Measurements from ENCODE around the gene GNB2.
"Not testable (repeated sequence)": the region's sequence is repeated elsewhere in the genome, so short reads cannot be mapped to it uniquely, and the experiment has no call there.

DNA sequence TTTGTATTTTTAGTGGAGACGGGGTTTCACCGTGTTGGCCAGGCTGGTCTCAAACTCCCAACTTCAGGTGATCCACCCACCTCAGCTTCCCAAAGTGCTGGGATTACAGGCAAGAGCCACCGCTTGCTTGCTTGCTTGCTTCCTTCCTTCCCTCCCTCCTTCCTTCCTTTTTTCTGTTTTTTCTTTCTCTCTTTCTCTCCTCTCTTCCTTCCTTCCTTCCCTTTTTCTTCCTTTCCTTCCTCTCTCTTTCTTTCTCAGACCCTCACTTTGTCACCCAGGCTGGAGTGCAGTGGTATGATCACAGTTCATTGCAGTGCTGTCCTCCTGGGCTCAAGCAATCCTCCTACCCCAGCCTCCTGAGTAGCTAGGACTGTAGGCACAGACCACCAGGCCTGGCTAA lies 27.5 kb downstream of the GNB2 start:
- TF ChIP-seq, protein P1, sequence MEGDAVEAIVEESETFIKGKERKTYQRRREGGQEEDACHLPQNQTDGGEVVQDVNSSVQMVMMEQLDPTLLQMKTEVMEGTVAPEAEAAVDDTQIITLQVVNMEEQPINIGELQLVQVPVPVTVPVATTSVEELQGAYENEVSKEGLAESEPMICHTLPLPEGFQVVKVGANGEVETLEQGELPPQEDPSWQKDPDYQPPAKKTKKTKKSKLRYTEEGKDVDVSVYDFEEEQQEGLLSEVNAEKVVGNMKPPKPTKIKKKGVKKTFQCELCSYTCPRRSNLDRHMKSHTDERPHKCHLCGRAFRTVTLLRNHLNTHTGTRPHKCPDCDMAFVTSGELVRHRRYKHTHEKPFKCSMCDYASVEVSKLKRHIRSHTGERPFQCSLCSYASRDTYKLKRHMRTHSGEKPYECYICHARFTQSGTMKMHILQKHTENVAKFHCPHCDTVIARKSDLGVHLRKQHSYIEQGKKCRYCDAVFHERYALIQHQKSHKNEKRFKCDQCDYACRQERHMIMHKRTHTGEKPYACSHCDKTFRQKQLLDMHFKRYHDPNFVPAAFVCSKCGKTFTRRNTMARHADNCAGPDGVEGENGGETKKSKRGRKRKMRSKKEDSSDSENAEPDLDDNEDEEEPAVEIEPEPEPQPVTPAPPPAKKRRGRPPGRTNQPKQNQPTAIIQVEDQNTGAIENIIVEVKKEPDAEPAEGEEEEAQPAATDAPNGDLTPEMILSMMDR (IDR thresholded peaks at IDR 0.05; ENCODE audit: low read depth, low read length), result not testable (repeated sequence)
- TF ChIP-seq EZH2phosphoT487 (IDR thresholded peaks at IDR 0.05; ENCODE audit: low read depth), result not testable (repeated sequence)

Data from OCI-LY3 (cell line).